ENCODE measurements around the gene GRM8.

The GRM8 gene

DNA sequence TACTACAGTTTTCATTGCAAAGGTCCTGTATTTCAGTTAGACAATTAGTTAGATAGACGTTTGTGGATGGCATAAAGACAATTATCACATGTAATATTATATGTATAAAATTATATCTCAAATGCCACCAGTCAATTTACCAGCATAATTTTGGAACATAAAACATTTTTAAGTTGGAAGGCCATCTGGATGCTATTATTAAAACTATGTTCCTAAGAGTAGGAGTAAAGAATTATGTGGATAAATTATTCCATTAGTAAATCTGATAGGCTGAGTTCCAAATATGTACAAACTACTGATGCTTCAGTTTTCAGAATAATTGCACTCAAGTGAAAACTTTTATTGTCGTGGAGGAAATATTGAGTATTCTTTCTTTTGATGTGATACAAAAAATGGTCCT, 790.3 kb downstream of the GRM8 start:
- TF ChIP-seq POLR2A (IDR thresholded peaks at IDR 0.05; ENCODE audit: low read depth, low read length) (no peak), TAF1 (IDR thresholded peaks at IDR 0.05; ENCODE audit: borderline replicate concordance, low read depth, low read length) (no peak), POLR2AphosphoS5 (IDR thresholded peaks at IDR 0.05; ENCODE audit: low read depth, low read length) (no peak)
- DNase-seq (ENCODE audit: insufficient read length) (no peak), FAIRE-seq (no peak)

DNA sequence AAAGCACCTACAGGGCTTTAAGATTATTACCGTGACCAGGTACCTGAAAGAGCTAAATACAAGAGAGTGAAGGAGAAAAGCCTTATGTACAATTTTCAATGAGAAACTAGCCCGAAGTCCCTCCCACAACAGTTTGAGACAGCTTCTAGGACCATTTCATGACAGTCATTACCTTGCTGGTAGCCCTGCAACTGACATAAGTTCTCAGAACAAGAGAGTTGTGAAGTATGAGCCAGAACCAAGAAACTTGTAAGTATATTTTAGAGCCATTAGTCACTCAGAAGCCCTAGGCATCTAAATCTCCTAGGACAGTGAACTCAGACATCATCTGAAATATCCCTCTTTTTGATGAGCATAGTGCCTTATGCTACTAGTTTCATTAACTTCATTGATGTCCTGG, 792.1 kb downstream of the GRM8 start:
- no peak for TF ChIP-seq POLR2A (IDR thresholded peaks at IDR 0.05; ENCODE audit: low read depth, low read length)
- no peak for TF ChIP-seq TAF1 (IDR thresholded peaks at IDR 0.05; ENCODE audit: borderline replicate concordance, low read depth, low read length)
- no peak for TF ChIP-seq POLR2AphosphoS5 (IDR thresholded peaks at IDR 0.05; ENCODE audit: low read depth, low read length)
- no peak for FAIRE-seq
- no peak for DNase-seq (ENCODE audit: insufficient read length)

DNA sequence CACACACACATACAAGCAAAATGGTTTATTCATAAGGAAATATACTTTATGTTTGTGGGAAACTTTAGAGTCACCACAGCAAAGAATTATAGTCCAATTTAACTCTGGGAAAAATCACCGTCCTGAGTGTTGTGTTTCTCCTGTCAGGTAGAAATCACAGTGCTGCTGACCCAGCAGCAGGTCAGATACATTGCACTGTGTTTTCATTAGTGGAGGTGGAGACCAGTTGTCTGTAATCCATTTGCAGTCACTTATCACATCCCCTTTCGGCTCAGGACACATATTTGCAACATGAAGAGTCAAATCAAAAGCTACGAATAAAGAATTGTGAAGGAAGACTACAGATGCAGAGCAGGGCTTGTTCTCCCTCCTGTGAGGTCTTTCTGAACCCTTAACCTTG, 799.6 kb downstream of the GRM8 start:
- DNase-seq (ENCODE audit: insufficient read length) (no peak), FAIRE-seq (peak; percentile 36)
- TF ChIP-seq POLR2AphosphoS5 (IDR thresholded peaks at IDR 0.05; ENCODE audit: low read depth, low read length) = no peak
- no peak for TF ChIP-seq TAF1 (IDR thresholded peaks at IDR 0.05; ENCODE audit: borderline replicate concordance, low read depth, low read length)
- no peak for TF ChIP-seq POLR2A (IDR thresholded peaks at IDR 0.05; ENCODE audit: low read depth, low read length)

DNA sequence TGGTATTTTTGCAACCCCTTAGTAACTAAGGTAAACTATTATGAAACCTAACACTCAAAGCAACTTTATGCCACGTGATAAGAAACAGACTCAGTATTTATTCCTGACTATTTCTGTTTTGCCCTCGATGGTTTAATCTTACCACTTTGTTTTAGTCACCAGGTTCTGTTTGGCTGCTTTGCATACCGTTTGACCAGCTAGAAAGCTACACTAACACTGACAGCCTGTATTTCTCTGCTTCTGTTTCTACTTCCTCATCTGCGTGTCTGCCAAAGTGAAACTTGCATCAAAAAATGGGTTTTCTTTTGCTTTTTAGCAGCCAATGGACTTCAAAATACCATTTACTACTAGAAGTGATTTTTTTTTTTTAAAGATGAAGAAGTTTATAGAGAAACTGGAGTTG, 802.5 kb downstream of the GRM8 start:
- no peak for DNase-seq (ENCODE audit: insufficient read length)
- TF ChIP-seq TAF1 (IDR thresholded peaks at IDR 0.05; ENCODE audit: borderline replicate concordance, low read depth, low read length) (no peak), POLR2A (IDR thresholded peaks at IDR 0.05; ENCODE audit: low read depth, low read length) (no peak; the same call in 1 of the 2 replicates)
- no peak for FAIRE-seq

DNA sequence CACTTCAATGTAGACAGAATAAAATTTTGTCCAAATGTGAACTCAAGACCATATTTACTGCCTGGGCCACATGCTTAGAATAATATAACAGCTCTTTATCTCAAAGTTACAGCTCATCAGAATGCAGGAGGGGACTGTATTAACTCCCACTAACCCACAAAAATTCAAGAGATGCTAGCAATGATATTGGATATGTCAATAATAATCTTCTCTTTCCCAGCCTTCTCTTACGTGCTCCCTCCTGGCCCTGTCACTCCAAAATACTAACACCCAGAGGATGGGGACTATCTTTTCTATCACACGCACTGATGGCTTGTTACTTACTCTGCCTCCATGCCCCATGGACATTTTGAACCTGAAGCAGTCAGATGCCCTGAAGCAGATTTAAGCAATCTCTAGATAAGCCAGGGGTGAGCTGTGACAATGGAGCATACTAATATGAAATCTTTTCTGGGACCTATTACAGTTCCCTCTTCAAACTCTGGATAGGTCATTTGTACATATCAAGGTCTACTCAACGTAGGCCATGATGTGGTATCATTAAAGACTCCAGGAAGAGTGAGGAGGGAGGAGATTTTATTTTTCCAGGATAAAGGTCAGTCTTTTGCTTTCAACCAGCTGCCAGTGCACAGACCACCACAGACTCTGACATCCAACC, 803.0 kb downstream of the GRM8 start:
- DNase-seq (ENCODE audit: insufficient read length) (no peak), FAIRE-seq (peak; percentile 82)

DNA sequence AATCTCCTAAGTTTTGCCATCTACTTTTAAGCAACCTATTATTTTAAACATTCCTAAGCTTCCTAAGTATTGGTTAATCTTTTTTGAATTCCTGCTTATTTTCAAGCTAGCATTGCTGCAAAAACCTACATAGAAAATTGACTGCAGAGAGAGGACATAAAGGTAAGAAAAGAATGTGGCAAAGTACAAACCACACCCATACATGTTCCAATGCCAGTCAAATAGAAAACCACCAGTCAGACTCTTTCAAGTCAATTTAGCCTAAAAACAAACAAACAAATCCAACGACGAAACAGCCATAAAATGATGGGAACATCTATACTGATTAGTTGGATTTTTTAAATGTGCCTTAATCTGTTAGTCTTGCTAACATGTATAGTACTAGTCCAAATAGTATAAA, 804.8 kb downstream of the GRM8 start:
- no peak for DNase-seq (ENCODE audit: insufficient read length)
- no peak for FAIRE-seq
- no peak for TF ChIP-seq TAF1 (IDR thresholded peaks at IDR 0.05; ENCODE audit: borderline replicate concordance, low read depth, low read length)
- no peak for TF ChIP-seq POLR2A (IDR thresholded peaks at IDR 0.05; ENCODE audit: low read depth, low read length)
- TF ChIP-seq POLR2AphosphoS5 (IDR thresholded peaks at IDR 0.05; ENCODE audit: low read depth, low read length) = no peak

More for the DNA sequence above, 803.0 kb downstream of the GRM8 start:
- TF ChIP-seq TAF1 (IDR thresholded peaks at IDR 0.05; ENCODE audit: borderline replicate concordance, low read depth, low read length) (no peak), POLR2AphosphoS5 (IDR thresholded peaks at IDR 0.05; ENCODE audit: low read depth, low read length) (no peak)

DNA sequence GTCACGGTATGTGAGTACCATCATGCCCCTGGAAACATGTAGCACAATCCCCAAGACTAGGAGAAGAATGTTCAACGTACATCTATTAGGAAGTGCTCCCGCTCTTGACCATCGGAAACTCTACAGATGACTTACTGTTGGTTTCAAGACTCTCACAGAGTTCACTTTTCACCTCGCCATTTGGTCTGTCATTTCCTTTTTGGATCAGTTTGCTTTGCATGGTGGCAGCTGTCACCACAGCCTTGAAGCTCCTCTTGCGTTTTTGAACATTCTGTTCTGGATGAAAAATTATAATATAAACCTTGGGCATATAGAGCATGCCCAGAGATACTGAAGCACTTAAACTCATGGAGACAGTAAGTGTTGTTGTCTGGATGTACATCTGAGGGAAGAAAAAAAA, 806.8 kb downstream of the GRM8 start:
- DNase-seq (ENCODE audit: insufficient read length) (no peak), FAIRE-seq (no peak)
- TF ChIP-seq POLR2AphosphoS5 (IDR thresholded peaks at IDR 0.05; ENCODE audit: low read depth, low read length) (no peak), TAF1 (IDR thresholded peaks at IDR 0.05; ENCODE audit: borderline replicate concordance, low read depth, low read length) (no peak), POLR2A (IDR thresholded peaks at IDR 0.05; ENCODE audit: low read depth, low read length) (no peak)

DNA sequence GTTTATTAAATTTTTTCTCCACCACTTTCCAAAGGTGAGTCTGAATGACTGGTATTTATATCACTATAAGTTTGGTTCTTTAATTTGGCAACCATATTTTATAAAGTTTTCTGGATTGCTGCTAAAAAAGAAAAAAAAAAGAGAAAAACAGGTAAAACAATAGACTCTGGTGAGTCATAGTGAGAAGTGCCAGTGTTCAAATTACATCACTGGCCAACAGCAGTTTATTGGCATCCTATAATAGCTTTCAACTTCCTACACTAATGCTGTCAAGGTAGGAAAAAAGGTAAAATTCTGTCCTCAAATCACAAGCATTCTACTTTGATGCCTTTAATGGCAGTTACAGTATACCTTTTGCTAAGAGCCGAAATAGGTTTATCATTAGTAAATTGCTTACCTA, 808.8 kb downstream of the GRM8 start:
- no peak for TF ChIP-seq TAF1 (IDR thresholded peaks at IDR 0.05; ENCODE audit: borderline replicate concordance, low read depth, low read length)
- no peak for TF ChIP-seq POLR2A (IDR thresholded peaks at IDR 0.05; ENCODE audit: low read depth, low read length)
- TF ChIP-seq POLR2AphosphoS5 (IDR thresholded peaks at IDR 0.05; ENCODE audit: low read depth, low read length) = no peak
- no peak for DNase-seq (ENCODE audit: insufficient read length)
- FAIRE-seq = peak; percentile 63

DNA sequence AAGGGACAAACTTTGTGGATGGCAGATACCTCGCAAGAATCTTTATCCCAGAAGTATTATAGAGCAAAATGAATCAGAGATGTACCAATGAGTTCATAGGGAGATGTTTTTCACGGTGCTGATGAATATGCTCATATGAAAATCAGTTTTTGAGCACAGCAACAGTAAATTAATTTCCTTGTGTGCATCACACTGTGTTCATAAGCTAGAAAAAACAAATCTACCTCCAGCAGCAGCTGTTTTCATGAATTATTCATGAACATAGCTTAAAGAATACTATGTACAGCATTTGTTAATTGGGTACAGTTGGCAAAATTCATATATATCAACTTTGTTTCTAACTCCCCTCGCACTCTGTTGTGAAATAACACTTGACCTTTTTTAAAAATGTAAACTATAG, 809.8 kb downstream of the GRM8 start:
- no peak for FAIRE-seq

DNA sequence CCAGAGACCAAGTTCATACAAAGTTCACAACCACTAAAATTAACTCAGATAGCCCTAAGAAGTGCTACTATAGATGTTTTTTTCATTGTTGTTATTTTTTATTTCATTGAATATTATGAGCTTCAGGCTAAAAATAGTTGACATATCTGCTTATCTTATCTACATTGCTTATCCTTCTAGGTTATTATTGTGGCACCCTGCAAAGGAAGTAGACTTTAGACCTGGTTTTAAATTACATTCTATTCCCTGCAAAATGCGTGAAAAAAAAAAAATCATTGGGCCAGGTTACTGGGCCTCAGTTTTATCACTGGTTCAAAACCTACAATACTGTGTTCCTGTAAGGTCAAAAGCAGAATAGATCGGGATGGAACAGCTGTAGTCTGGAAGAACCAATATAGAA, 811.0 kb downstream of the GRM8 start:
- no peak for DNase-seq (ENCODE audit: insufficient read length)
- no peak for TF ChIP-seq POLR2A (IDR thresholded peaks at IDR 0.05; ENCODE audit: low read depth, low read length)
- TF ChIP-seq TAF1 (IDR thresholded peaks at IDR 0.05; ENCODE audit: borderline replicate concordance, low read depth, low read length) = no peak
- no peak for TF ChIP-seq POLR2AphosphoS5 (IDR thresholded peaks at IDR 0.05; ENCODE audit: low read depth, low read length)
- no peak for FAIRE-seq

More for the DNA sequence above, 809.8 kb downstream of the GRM8 start:
- DNase-seq (ENCODE audit: insufficient read length) = no peak
- TF ChIP-seq TAF1 (IDR thresholded peaks at IDR 0.05; ENCODE audit: borderline replicate concordance, low read depth, low read length) (no peak), POLR2A (IDR thresholded peaks at IDR 0.05; ENCODE audit: low read depth, low read length) (no peak), POLR2AphosphoS5 (IDR thresholded peaks at IDR 0.05; ENCODE audit: low read depth, low read length) (no peak)

DNA sequence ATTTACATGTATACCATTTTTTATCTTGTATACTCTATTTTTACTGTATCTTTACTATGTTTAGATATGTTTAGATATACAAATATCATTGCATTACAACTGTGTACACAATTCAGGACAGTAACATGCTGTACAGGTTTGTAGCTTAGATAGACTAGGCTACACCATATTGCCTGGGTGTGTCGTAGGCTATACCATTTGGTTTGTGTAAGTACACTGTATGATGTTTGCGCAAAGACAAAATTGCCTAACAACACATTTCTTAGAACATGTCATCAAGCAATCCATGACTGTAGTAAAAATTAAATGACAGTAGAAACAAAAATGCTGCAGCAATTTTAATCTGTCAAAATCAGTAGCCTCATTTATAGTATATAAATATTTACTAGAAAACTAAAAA, 812.2 kb downstream of the GRM8 start:
- FAIRE-seq = no peak
- no peak for DNase-seq (ENCODE audit: insufficient read length)
- TF ChIP-seq POLR2A (IDR thresholded peaks at IDR 0.05; ENCODE audit: low read depth, low read length) (no peak), TAF1 (IDR thresholded peaks at IDR 0.05; ENCODE audit: borderline replicate concordance, low read depth, low read length) (no peak), POLR2AphosphoS5 (IDR thresholded peaks at IDR 0.05; ENCODE audit: low read depth, low read length) (no peak)

DNA sequence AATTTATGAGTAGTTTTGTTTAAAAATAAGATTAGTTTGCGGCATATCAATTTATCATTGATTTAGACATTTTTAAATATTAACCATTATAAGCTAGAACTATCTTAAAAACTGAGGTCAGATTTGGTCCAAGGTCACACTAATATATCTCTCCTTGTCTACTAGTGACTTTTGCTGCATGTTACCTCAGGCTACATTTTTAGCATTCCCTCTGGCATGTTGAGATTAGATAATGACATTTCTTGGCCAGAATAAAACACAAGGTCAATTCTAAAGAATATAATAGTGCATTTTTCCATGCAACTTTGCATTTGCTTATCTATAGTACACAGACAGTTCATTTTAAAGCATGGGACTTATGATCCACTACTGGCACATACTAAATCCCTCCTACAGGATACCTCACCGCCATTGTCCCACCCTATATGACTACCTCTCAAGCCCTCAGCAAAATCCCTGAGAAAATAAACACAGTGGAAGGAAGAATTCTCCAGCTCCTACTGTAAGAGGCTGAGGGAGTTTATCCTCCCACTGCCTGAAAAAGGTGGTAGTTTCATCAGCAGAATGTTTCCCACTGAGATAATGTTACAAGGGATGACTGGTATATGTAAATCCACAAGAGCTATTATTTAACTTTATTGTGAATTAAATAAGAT, 816.4 kb downstream of the GRM8 start:
- no peak for DNase-seq (ENCODE audit: insufficient read length)
- no peak for FAIRE-seq
- TF ChIP-seq POLR2A (IDR thresholded peaks at IDR 0.05; ENCODE audit: low read depth, low read length) = no peak
- TF ChIP-seq TAF1 (IDR thresholded peaks at IDR 0.05; ENCODE audit: borderline replicate concordance, low read depth, low read length) = no peak
- no peak for TF ChIP-seq POLR2AphosphoS5 (IDR thresholded peaks at IDR 0.05; ENCODE audit: low read depth, low read length)

Data from GM12892 (cell line).